NCI-H2107 (cell line): Measurements from ENCODE around the gene WDSUB1.

Source experiments
- DNase-seq: peaks from one replicate; lab custom pipeline; 2025; lab: John Stamatoyannopoulos, UW

The WDSUB1 gene

GRCh38 chr2:159224061-159224813 is 62.3 kb downstream of the WDSUB1 start:
- no peak for DNase-seq

- DNase-seq, result no peak
These were observed 67.0 kb downstream of the WDSUB1 start for GRCh38 chr2:159219394-159219998.

- DNase-seq, result no peak
These were observed 68.1 kb downstream of the WDSUB1 start for GRCh38 chr2:159218389-159218788.

GRCh38 chr2:159217676-159218075 is 68.8 kb downstream of the WDSUB1 start:
- DNase-seq, result no peak

- DNase-seq, result no peak
These were observed 71.4 kb downstream of the WDSUB1 start for GRCh38 chr2:159215116-159215515.

GRCh38 chr2:159214325-159214865 is 72.1 kb downstream of the WDSUB1 start:
- no peak for DNase-seq

- no peak for DNase-seq
These were observed 73.2 kb downstream of the WDSUB1 start for GRCh38 chr2:159213296-159213695.

- no peak for DNase-seq
These were observed 74.8 kb downstream of the WDSUB1 start for GRCh38 chr2:159211447-159212396.

GRCh38 chr2:159209341-159210306 is 76.9 kb downstream of the WDSUB1 start:
- DNase-seq, result no peak

- DNase-seq, result no peak
These were observed 78.1 kb downstream of the WDSUB1 start for GRCh38 chr2:159208438-159208837.

GRCh38 chr2:159206736-159207380 is 79.6 kb downstream of the WDSUB1 start:
- DNase-seq, result no peak

GRCh38 chr2:159204381-159205144 is 81.9 kb downstream of the WDSUB1 start:
- no peak for DNase-seq

GRCh38 chr2:159202568-159203071 is 83.9 kb downstream of the WDSUB1 start:
- DNase-seq, result no peak

- no peak for DNase-seq
These were observed 85.0 kb downstream of the WDSUB1 start for GRCh38 chr2:159201360-159202063.

GRCh38 chr2:159200498-159200897 is 86.0 kb downstream of the WDSUB1 start:
- DNase-seq, result no peak

GRCh38 chr2:159199761-159200465 is 86.6 kb downstream of the WDSUB1 start:
- no peak for DNase-seq

GRCh38 chr2:159199236-159199635 is 87.3 kb downstream of the WDSUB1 start:
- no peak for DNase-seq

GRCh38 chr2:159196393-159196925 is 90.0 kb downstream of the WDSUB1 start:
- no peak for DNase-seq
